Uterus (tissue), 4 donors: Measurements from ENCODE around the gene PIK3CB. TPM values are rescaled to one million over a fixed set of nuclear protein-coding genes. Genes with fewer than 3 reads are reported as not detected.
"Not testable (repeated sequence)": the region's sequence is repeated elsewhere in the genome, so short reads cannot be mapped to it uniquely, and the experiment has no call there.

ENCODE experiments used
- DNase-seq, 2 donors: peaks; one replicate each; pipeline ENCODE4 v3.0.0-alpha.2; 2019 to 2020
- H3K27ac ChIP-seq, 2 donors: fragments of 200-600 bp; sonication (generic); 1 replicate in 1 of 2; 2 replicates in 1 of 2; pipeline ENCODE4 v1.5.1; 2016 to 2018
- H3K27me3 ChIP-seq, 2 donors: fragments of 200-600 bp; sonication (generic); one replicate each; pipeline ENCODE4 v1.5.1; 2018 to 2019; ENCODE audit warnings: control low read depth in 1 of 2
- H3K36me3 ChIP-seq, 2 donors: fragments of 200-600 bp; sonication (generic); one replicate each; pipeline ENCODE4 v1.5.1; 2019; ENCODE audit warnings: control low read depth in 1 of 2
- H3K4me1 ChIP-seq, 2 donors: fragments of 200-600 bp; sonication (generic); one replicate each; pipeline ENCODE4 v1.5.1; 2018 to 2019; ENCODE audit warnings: control low read depth in 1 of 2
- H3K4me3 ChIP-seq, 2 donors: fragments of 200-600 bp; sonication (generic); 1 replicate in 1 of 2; 2 replicates in 1 of 2; pipeline ENCODE4 v1.5.1; 2018 to 2019; ENCODE audit warnings: mild to moderate bottlenecking in 1 of 2
- H3K9me3 ChIP-seq, 2 donors: fragments of 200-600 bp; sonication (generic); one replicate each; pipeline ENCODE4 v1.5.1; 2019; ENCODE audit warnings: control low read depth in 1 of 2
- POLR2A ChIP-seq, 2 donors: fragments of 450-650 bp; IDR thresholded peaks; one replicate each; pipeline ENCODE4 v1.6.1; 2016; ENCODE audit warnings: antibody characterized with exemption in 2 of 2, mild to moderate bottlenecking in 1 of 2, moderate library complexity in 1 of 2
- intact Hi-C: fragments of 100-400 bp; cut with DNase I; formaldehyde crosslinking; loops from one replicate; pipeline ENCODE4 v1.15.1; 2023; ENCODE audit warnings: low total_unique reads
- total RNA-seq, 4 donors: library from RNA; depleted of rRNA in 3 of 4; stranded (reverse); fragments of >200 nt in 3 of 4; gene quantifications; one replicate each; pipeline versions ENCODE4 v1.1.0 to v1.2.4, GENCODE V29; 2014 to 2023
- TF ChIP-seq, protein P1 (sequence below), 4 experiments: fragments of 200-600 bp in 2 of 4; fragments of 450-650 bp in 2 of 4; sonication (generic) in 2 of 4; IDR thresholded peaks; one replicate each; pipeline ENCODE4 v1.5.1; 2016 to 2019; ENCODE audit warnings: antibody characterized with exemption in 4 of 4, mild to moderate bottlenecking in 2 of 4, moderate library complexity in 1 of 4
- donor health status: DM: yes; HTN: yes; CAD: no.

Gene PIK3CB
- total RNA-seq, 4 donors from 2014 or later = 5.6 to 37.5 (median 17.0) TPM

- Histone ChIP-seq H3K4me3 (no peak overlapping the region), H3K27me3 (no peaks in the 10 kb centered on the region), H3K4me1 (no peaks in the 10 kb centered on the region), H3K9me3 (no peaks in the 10 kb centered on the region), H3K27ac (no peak overlapping the region), H3K36me3 (no peaks in the 10 kb centered on the region)
- TF ChIP-seq, protein P1, sequence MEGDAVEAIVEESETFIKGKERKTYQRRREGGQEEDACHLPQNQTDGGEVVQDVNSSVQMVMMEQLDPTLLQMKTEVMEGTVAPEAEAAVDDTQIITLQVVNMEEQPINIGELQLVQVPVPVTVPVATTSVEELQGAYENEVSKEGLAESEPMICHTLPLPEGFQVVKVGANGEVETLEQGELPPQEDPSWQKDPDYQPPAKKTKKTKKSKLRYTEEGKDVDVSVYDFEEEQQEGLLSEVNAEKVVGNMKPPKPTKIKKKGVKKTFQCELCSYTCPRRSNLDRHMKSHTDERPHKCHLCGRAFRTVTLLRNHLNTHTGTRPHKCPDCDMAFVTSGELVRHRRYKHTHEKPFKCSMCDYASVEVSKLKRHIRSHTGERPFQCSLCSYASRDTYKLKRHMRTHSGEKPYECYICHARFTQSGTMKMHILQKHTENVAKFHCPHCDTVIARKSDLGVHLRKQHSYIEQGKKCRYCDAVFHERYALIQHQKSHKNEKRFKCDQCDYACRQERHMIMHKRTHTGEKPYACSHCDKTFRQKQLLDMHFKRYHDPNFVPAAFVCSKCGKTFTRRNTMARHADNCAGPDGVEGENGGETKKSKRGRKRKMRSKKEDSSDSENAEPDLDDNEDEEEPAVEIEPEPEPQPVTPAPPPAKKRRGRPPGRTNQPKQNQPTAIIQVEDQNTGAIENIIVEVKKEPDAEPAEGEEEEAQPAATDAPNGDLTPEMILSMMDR (IDR thresholded peaks at IDR 0.05) = no peak
- no peak for TF ChIP-seq POLR2A (IDR thresholded peaks at IDR 0.05)
- intact Hi-C loops = no loop called here
- no peak for DNase-seq
These were observed 31.6 kb downstream of the PIK3CB start for GRCh38 chr3:138803006-138803653.

DNA sequence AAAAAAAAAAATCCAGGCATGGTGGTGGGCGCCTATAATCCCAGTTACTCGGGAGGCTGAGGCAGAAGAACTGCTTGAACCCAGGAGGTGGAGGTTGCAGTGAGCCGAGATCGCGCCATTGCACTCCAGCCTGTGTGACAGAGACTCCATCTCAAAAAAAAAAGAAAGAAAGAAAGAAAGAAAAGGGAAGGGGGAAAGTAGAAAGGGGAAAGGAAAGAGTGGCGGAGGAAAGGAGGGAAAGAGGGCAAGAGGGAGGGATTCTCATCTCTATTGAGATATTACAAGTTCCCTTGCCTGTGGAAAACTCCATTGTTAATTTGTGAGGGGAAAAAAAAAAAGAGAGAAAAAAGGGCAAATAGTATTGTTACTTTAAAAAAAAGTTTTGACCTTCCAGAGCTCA is 32.5 kb downstream of the PIK3CB start:
- H3K9me3 ChIP-seq, intact Hi-C loops, H3K4me1 ChIP-seq, H3K36me3 ChIP-seq, H3K27ac ChIP-seq, H3K27me3 ChIP-seq, DNase-seq, H3K4me3 ChIP-seq: not testable (repeated sequence)

- TF ChIP-seq, protein P1 (IDR thresholded peaks at IDR 0.05) = no peak
- TF ChIP-seq POLR2A (IDR thresholded peaks at IDR 0.05) = no peak
- Histone ChIP-seq H3K27me3 (no peaks in the 10 kb centered on the region), H3K9me3 (no peaks in the 10 kb centered on the region), H3K27ac (no peak overlapping the region), H3K4me1 (no peaks in the 10 kb centered on the region), H3K36me3 (no peaks in the 10 kb centered on the region), H3K4me3 (no peak overlapping the region)
- DNase-seq = no peak
- intact Hi-C loops = no loop called here
These were observed 32.9 kb downstream of the PIK3CB start for GRCh38 chr3:138801792-138802191.

- no peaks in the 10 kb centered on the region for H3K27me3 ChIP-seq
- TF ChIP-seq, protein P1 (IDR thresholded peaks at IDR 0.05) = no peak
- no peak for TF ChIP-seq POLR2A (IDR thresholded peaks at IDR 0.05)
- H3K4me3 ChIP-seq = no peak overlapping the region
- no peak overlapping the region for H3K27ac ChIP-seq
- no peaks in the 10 kb centered on the region for H3K36me3 ChIP-seq
- no peaks in the 10 kb centered on the region for H3K9me3 ChIP-seq
- no peak for DNase-seq
- intact Hi-C loops = no loop called here
- no peaks in the 10 kb centered on the region for H3K4me1 ChIP-seq
These were observed 34.5 kb downstream of the PIK3CB start for GRCh38 chr3:138800248-138800647.

DNA sequence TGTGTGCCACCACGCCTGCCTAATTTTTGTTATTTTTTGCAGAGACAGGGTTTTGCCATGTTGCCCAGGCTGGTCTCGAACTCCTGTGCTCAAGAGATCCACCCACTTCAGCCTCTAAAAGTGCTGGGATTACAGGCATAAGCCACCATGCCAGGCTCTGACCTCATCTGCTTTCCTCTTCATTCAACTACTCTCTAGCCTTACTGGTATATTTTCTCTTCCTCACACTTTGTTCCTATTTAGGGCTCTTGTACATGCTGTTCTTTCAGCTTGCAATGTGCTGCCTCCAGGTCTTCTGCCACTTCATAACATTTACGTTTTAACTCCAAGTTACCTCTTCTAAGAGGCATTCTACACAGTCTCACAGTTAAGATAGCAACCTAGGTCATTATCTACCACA is 34.9 kb downstream of the PIK3CB start:
- TF ChIP-seq, protein P1 (IDR thresholded peaks at IDR 0.05) = no peak
- TF ChIP-seq POLR2A (IDR thresholded peaks at IDR 0.05) = no peak
- intact Hi-C loops = no loop called here

More for the DNA sequence above, 34.9 kb downstream of the PIK3CB start:
- no peaks in the 10 kb centered on the region for H3K27me3 ChIP-seq
- H3K4me1 ChIP-seq = no peaks in the 10 kb centered on the region
- H3K36me3 ChIP-seq = no peaks in the 10 kb centered on the region
- no peak overlapping the region for H3K27ac ChIP-seq
- H3K9me3 ChIP-seq = no peaks in the 10 kb centered on the region
- H3K4me3 ChIP-seq = no peak overlapping the region
- no peak for DNase-seq
